Activated T-helper 1 cell treated with anti-CD3 and anti-CD28 coated beads, Interleukin-2, amount 50 U/mL, for 16 hours (primary cell): Measurements from ENCODE around the gene TAF4.
"Not testable (repeated sequence)": the region's sequence is repeated elsewhere in the genome, so short reads cannot be mapped to it uniquely, and the experiment has no call there.

Experiments used
- DNase-seq, 2 donors: peaks; one replicate each; pipeline ENCODE4 v3.0.0-alpha.2; 2020; ENCODE audit warnings: low read depth in 1 of 2, low spot score in 1 of 2

The TAF4 gene

GRCh38 chr20:62080249-62080990 lies 14.7 kb upstream of the TAF4 start:
- no peak for DNase-seq

DNA sequence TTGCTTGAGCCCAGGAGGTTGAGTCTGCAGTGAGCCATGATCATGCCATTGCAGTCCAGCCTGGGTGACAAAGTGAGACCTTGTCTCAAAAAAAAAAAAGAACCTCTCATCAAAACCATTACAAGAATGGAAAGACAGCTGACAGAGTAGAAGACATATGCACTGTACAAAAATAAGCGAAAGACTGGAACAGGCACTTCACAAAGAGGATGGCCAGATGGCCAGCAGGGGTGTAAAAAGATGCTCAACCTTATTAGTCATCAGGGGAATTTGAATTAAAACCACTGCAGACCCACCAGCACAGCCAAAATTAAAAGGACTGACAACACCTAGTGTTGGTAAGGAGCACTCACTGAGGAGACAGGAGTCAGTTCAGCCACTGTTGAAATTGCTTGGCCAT lies 13.5 kb upstream of the TAF4 start:
- no peak for DNase-seq

- DNase-seq, result no peak
Observed at GRCh38 chr20:62073323-62073722, 7.6 kb upstream of the TAF4 start.

DNA sequence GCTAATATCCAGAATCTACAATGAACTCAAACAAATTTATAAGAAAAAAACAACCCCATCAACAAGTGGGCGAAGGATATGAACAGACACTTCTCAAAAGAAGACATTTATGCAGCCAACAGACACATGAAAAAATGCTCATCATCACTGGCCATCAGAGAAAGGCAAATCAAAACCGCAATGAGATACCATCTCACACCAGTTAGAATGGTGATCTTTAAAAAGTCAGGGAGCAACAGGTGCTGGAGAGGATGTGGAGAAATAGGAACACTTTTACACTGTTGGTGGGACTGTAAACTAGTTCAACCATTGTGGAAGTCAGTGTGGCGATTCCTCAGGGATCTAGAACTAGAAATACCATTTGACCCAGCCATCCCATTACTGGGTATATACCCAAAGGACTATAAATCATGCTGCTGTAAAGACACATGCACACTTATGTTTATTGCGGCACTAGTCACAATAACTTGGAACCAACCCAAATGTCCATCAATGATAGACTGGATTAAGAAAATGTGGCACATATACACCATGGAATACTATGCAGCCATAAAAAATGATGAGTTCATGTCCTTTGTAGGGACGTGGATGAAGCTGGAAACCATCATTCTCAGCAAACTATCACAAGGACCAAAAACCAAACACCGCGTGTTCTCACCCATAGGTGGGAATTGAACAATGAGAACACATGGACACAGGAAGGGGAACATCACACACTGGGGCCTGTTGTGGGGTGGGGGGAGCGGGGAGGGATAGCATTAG lies 6.2 kb upstream of the TAF4 start:
- DNase-seq, result not testable (repeated sequence)

- no peak for DNase-seq
Observed at GRCh38 chr20:62069741-62070216, 4.1 kb upstream of the TAF4 start.

DNA sequence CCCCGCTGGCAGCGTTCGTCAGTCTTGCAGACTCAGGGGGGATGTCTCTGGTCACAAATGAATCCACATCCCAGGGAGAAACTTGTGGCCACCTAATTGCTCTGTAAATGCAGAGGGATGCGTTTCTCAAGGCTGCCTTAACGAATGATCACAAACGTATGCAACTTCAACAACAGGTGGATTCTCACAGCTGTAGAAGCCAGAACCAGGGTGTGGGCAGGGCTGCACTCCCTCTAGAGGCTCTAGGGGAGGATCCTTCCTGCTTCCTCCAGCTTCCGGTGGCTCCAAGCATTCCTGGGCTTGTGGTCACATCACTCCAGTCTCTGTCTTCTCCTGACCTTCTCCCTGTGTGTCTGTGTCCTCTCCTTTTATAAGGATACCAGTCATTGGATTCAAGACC lies 3.3 kb upstream of the TAF4 start:
- DNase-seq, result no peak

GRCh38 chr20:62067547-62068260 lies 2.0 kb upstream of the TAF4 start:
- no peak for DNase-seq

GRCh38 chr20:62066983-62067433 lies 1.3 kb upstream of the TAF4 start:
- DNase-seq, result no peak

DNA sequence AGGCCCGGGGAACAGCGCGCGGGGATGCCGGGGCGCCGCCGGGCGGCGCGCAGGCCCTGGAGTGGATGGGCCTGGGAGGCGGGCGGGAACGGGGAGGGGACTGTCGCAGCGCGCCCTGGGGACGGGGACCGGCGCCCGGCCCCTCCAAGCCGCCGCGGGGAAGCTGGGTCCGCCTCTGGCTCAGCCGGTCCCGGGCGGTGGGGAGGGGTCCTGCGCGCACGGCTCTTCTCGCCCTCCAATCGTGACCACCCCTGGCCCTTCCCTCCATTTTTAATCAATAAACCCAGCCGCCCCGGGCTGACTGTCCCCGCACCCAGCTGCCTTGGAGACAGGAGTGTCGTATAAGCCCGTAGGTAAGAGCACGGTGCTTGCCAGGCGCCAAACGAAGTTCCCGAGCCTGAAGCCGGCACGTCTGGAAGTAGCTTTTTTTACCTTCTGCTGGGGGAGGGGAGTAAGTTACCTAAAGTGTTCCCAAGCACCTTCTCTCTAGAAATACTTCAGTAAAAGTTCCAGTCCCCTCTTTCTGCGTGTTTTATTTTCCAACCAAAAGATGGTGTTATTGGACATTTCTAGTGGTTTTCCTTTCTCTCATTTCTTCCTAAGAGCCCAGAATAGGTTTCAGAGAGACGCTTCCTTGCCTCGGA lies 780 bp upstream of the TAF4 start:
- DNase-seq, result peak in 1 of 2 donors; percentile 31

DNA sequence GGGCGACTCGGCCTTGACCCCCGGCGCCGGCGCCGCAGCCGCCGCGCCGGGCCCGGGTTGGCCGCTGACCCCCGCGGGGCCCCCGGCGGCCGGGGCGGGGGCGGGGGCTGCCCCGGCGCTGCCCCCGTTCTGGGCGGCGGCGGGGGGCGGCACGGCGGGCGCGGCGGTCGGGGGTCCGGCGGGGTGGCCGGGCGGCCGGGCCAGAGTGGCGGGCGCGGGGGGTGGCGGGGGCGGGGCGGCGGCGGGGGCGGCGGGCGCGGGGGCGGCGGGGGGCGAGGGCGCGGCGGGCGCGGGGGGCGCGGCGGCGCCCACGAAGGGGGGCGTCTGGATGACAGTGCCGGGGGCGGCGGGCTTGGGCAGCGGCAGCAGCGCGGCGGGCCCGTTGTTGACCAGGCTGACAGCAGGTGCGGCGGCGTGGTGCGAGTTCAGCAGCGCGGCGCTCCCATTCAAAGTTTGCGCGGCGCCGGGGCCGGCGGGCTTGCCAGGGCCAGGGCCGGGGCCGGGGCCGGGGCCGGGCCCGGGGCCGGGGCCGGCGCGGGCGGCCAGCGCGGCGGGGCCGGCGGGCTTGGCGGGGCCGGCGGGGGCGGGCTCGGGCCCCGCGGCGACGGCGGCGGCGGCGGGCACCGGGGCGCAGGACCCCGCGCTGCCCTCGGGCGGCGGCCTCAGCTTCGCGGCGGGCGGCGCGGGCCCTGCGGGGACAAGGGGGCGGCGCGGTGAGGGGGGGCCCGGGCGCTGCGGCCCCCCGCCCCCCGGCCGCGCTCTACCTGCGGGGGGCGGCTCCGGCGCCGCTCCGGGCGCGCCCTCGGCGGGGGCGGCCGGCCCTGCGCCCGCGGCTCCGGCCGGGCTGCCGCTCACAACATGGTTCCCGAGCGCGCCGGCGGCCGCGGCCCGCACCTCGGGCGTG lies 659 bp downstream of the TAF4 start:
- no peak for DNase-seq

DNA sequence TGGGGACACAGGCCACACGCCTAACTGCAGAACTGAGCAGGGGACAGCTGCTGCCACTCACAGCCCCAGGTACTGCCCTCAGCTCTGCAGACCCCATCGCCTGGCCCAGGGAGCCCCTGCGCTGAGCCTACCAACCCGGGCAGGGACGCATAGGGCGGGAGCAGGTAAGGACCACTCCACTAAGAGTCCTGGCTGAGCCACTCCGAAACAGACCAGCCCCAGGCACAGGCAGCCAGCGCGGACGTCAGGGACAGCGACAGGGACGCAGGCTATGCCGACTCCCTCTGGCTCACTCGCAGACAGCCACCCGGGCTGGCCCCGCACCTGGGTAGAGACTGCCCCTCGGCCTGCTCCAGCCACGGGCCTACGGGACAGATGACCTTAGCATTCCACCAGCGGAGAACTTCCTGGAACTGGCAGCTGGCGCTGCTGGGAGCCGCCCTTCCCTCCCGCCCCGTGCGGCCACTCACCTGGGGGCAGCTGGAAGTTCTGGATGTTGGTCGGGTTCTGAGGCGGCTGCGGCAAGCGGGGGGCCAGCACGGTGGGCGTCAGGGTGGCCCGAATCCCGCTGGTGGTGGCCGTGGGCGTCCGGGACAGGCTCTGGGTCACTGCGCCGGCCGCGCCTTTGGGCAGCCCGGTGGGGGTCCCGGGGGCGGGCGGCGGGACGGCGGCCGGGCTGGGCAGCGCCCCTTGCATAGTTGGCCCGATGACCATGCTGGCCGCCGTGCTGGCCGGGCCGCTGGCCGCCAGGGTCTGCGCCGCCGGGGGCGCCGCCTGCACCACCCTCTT lies 1.5 kb downstream of the TAF4 start:
- DNase-seq, result no peak

DNA sequence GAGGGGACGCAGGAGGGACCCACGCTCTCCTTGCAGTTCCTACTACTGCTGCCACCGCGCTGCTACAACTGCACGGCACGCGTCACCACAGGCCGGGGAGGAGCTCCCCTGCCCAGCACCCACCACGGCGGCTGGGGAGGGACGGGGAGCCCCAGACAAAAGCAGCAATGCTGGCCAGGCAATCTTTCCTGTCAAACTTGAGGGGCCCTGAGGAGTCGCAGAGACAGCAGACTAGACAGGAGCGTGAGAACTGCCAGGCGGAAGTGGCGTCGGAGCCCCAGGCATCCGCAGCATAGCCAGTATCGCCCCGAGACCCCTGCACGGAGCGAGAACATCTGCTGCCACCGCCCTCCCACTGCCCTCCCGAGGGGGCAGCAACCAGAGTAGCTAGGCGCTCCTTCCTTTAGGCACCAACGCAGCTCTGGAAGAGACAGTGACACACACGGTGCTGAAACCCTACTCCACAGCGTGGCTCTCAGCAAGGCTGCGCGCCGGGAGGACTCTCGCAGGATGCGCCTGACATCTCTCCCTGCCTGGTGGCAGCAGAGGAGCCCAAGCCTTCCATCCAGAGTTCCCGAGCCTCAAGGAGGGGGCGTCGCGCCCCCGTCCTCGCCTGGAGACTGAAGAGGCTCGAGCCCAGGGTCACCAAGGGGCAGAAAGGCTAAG lies 2.2 kb downstream of the TAF4 start:
- no peak for DNase-seq

- DNase-seq, result no peak
Observed at GRCh38 chr20:62062661-62063314, 2.9 kb downstream of the TAF4 start.

- DNase-seq, result no peak
Observed at GRCh38 chr20:62061851-62062423, 3.7 kb downstream of the TAF4 start.

DNA sequence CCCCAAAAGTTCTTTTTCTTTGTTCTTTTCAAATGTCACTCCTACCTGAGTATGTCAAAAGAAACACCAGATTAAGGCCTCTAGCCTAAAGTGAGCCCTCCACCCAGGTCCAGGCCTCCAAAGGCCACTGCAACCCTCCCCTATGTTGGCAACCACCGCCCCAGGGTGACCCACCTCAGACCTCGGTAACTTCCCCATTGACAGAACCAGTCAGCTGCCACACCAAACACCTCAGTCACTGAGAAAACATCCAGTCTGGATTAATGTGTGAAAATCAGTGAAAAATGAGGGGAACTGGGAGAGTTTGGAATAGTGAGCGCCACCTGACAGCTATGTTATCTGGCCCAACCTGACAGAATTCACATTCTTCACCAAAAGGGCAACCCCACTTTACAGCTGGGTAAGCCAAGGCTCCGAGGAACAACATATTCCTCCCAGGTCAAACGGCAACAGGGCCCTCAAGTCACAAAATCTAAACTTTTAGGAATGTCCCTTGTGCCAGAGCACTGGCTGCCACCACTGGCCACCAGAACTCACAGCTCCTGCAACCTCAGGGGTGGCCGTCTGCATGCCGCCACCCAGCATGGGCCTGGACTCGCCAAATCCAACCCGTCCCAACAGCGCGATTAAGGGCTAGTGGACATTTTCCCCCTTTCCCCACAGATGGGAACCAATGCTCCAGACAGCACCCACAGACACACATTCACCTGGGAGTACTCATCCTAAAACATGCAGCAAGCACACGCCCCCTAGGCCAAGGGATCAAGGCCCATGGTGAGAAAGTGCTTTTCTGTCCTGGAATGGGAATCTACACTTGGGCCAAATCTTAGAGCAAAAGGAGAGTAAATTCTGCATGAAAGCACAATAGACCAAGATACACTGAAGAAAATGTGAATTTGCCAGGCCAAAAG lies 4.8 kb downstream of the TAF4 start:
- DNase-seq, result no peak

DNA sequence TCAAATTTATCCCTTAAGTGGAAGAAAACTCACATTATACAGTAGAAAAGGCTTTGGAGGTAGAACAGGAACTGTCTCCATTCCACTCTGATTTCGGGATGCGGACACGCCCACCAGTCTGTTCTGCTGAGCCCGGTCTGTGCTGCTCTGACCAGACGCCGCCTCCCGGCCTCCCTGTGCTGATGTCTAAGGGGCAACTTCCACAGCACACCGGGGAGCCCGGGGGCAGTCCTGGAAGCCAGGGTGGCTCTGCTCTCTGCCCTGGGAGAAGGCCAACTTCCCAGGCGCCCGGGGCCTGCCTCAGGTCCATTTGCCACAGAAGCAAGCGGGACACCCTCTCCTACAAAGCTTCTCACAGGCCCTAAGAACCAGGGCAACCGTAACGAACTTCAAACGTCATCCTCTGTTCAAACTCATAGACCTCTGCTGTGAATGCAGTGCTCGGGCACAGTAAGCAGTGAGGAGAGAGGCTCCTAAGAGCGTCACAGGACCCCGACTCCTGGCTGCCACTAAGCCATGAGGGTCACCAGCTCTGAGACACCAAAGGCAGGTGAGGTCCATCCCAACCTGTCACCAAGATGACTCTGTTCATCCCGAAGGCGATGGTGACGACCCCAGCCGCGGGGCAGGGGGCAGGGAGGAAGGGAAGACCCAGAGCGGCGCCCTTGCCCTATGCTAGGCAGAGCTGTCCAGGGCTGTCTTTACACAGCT lies 5.6 kb downstream of the TAF4 start:
- no peak for DNase-seq
